Measurements from ENCODE around the gene MZT2B.

DNA sequence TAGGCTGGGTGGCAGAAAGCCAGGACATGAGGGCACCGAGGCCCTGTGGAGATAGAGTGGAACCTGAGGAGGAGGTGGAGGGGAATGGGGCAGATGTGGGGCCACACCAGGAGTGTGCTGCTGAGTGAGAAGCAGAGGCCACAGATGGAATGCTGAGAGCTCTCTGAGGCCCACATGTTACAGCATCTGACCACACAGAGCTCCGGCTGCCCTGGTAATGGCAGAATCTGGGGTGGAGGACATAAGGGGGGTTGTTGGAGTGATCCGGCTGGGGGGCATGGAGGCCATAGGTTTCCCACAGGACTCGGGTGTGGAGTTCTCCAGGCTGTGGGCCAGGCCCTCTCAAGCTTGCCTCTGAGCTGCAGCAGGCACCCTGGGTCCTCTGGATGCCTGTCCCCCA, 3.8 kb downstream of the MZT2B start:
- TF ChIP-seq, protein P1, sequence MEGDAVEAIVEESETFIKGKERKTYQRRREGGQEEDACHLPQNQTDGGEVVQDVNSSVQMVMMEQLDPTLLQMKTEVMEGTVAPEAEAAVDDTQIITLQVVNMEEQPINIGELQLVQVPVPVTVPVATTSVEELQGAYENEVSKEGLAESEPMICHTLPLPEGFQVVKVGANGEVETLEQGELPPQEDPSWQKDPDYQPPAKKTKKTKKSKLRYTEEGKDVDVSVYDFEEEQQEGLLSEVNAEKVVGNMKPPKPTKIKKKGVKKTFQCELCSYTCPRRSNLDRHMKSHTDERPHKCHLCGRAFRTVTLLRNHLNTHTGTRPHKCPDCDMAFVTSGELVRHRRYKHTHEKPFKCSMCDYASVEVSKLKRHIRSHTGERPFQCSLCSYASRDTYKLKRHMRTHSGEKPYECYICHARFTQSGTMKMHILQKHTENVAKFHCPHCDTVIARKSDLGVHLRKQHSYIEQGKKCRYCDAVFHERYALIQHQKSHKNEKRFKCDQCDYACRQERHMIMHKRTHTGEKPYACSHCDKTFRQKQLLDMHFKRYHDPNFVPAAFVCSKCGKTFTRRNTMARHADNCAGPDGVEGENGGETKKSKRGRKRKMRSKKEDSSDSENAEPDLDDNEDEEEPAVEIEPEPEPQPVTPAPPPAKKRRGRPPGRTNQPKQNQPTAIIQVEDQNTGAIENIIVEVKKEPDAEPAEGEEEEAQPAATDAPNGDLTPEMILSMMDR (IDR thresholded peaks at IDR 0.05), result no peak
- TF ChIP-seq POLR2A (IDR thresholded peaks at IDR 0.05), result no peak
